GM19035 (cell line): Measurements from ENCODE around the gene DLG2.

ENCODE experiments used
- ATAC-seq: cut with Tn5 transposase; IDR thresholded peaks from one replicate; pipeline ENCODE4 v1.9.1; 2021; ENCODE audit not compliant: unreplicated experiment

Gene DLG2

DNA sequence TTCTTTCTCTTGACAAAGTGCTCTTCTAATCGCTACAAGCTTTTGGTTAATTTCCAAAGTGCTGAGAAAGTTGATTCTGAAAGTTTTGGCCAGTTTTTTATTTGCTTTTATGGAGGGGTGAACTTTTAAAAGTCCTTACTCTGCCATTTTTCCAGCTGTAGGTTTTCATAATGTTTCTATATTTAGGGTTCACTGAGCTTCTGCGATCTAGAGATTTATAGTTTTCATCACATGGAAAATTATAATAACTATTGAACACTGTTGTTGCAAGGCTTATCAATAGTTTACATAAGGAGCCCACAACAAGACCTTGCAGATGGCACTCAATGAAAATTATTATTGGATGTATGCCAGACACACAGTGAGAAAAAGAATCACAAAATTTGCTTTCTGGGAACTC is 55.1 kb downstream of the DLG2 start:
- ATAC-seq: no peak

DNA sequence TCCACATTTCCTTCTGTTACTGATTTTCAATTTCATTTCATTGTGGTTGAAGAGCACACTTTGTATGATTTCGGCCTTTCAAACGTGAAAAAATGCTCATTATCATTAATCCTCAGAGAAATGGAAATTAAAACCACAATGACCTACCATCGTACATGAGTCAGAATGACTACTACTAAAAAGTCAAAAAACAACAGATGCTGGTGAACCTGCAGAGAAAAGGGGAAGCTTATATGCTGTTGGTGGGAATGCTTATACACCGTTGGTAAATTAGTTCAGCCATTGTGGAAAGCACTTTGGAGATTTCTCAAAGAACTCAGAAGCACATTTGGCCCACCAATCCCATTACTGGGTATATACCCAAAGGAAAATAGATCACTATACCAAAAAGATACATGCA is 57.6 kb downstream of the DLG2 start:
- ATAC-seq: no peak

DNA sequence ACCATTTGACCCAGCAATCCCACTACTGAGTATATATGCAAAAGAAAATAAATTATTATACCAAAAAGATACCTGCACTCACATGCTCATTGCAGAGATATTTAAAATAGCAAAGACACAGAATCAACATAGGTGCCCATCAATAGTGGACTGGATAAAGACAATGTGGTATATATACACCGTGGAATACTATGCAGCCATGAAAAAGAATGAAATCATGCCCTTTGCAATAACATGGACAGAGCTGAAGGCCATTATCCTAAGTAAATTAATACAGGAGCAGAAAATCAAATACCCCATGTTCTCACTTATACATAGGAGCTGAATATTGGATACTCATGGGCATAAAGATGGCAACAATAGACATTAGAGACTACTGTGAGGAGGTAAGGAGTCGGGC is 68.7 kb downstream of the DLG2 start:
- no peak for ATAC-seq

DNA sequence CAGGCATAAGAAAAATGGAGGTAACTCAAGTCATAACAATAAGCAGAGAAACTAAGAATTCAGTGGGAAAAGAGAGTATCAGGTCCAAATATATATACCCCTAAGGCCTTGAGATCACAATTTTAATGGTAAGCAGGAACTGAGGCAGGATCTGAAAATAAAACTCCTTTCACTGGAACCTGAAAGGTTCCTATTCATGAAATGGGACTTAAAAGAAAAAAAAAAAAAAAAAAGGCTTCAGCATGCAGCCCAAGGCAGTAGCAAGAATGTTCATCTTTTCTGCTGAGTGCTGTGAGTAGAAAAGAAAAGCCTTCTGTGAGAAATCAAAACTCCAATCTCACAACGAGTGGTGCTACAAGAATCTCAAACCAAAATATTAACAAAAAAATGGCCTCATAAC is 75.3 kb downstream of the DLG2 start:
- no peak for ATAC-seq

DNA sequence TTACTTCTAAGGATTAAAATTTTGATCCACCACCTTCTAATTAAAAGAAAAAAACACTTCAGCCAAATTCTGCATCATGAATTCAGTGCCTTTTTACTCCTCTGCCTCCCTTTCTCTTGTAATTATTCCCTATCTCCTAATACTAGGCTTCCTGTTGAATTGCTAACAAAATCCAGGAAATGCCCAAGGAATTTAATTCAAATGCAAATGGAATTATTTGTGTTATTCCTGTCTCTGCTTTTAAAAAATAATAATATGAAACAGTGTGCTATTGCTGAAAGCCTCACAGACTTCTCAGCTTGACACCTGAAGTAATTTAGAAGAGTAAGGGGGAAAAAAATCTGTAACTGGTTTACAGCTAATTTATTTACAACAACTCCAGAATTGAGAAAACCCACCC is 85.5 kb downstream of the DLG2 start:
- no peak for ATAC-seq

DNA sequence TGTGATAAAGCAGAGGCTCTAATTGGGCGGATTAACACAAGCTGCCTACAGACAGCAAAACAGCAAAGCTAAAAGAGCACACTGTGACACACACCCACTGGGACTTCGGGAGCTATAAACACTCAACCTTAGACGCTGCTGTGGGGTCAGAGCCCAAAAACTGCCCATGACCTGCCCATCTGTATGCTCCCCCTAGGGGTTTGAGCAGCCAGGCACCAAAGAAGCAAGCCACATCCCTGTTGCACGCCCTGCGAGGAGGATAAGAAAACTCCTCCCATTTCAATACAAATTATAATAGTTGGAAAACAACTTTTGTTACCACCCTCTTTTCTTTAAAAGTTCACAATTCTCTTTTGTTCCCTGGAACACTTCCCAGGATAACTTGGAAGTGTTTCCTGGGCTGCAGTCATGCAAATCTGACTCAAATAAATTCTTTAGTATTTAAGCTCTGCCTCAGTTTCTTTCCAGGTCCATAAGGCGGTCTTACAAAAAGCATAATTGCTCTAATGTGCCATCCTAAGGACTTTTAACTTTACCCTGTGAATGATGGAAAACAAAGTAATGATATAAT is 86.4 kb downstream of the DLG2 start:
- no peak for ATAC-seq

DNA sequence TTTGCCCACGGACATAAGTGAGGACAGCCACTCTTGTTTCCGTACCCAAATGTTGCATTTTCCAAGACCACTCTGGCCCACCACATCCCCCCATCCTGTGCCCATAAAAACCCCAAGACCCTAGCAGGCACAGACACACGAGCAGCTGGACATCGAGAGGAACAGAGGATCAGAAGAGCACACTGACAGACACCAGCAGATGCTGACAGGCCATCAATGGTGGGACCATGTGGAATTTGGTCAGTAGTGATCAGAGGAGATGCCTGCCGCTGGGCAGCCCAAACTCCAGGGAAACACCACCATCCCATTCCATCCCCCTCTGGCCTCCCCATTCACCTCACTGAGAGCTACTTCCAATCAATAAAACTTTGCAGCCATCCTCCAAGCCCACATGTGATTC is 87.0 kb downstream of the DLG2 start:
- no peak for ATAC-seq

DNA sequence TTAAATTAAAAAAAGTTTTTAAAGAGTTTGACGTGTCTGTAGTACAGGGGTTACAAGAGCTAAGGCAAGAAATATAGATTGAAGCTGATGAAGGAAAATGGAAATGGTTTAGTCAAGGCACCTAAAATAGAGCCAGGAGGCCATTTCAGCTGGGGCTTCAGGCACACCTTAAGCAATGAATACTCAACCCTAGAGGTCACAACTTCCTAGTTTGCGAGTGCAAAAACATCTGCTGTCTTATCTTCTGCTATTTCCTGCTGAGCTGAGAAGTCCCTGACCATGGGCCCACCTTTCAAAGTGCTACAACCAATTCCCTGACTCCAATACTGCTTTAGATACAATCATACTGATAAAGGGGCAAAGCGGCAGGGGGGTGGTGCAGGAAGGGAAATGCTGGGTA is 87.4 kb downstream of the DLG2 start:
- ATAC-seq: no peak

DNA sequence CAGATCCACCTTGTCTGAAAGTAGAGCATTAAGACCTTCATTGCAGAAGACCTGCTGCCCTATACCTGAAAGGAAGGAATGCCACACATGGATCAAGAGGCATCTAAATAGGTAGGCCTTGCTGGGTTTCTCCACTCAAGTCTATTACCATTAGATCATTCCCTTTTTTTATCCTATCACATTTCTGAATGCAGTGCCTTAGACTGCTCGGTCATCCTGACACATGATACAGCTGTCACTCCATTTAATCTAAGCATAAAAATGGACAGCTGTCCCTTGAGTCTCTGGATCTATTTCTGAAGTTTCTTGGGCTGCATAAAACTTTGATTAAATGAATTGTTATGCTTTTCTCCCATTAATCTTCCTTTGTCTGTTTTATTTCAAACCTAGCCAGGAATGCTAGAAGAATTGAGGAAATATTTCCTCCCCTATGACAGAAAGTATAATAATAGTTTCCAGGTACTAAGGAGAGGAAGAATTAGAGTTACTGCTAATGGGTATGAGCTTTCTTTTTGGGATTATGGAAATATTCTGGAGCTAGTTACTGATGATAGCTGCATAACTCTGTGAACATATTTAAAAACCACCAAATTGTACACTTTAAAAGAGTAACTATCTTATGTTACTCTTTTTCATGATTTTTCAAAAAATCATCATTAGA is 88.0 kb downstream of the DLG2 start:
- ATAC-seq: no peak

DNA sequence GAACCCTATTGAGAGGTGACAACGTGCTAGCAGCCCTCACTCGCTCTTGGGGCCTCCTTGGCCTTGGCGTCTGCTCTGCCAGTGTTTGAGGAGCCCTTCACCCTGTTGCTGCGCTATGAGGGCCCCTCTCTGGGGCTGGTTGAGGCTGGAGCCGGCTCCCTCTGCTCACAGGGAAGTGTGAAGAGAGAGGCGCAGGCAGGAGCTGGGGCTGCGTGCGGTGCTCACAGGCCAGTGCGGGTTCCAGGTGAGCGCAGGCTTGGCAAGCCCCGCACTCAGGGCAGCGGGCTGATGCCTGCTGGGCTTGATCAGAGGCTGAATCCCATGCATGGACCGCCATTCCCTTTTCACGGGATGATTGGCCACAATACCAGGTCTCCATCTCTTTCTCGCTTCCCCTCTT is 90.7 kb downstream of the DLG2 start:
- no peak for ATAC-seq

DNA sequence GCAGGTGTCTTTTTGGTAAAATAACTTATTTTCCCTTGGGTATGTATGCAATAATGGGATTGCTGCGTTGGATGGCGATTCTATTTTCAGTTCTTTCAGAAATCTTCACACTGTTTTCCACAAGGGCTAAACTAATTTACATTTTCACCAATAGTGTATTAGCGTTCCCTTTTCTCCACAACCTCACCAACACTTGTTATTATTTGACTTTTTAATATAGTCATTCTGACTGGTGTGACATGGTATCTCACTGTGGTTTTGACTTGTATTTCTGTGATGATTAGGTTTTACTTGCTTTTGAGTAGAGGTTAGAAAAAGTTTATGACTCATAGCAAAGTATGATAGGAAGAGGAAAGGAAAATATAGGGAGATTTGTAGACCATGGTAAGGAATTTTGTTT is 92.3 kb downstream of the DLG2 start:
- ATAC-seq: no peak

DNA sequence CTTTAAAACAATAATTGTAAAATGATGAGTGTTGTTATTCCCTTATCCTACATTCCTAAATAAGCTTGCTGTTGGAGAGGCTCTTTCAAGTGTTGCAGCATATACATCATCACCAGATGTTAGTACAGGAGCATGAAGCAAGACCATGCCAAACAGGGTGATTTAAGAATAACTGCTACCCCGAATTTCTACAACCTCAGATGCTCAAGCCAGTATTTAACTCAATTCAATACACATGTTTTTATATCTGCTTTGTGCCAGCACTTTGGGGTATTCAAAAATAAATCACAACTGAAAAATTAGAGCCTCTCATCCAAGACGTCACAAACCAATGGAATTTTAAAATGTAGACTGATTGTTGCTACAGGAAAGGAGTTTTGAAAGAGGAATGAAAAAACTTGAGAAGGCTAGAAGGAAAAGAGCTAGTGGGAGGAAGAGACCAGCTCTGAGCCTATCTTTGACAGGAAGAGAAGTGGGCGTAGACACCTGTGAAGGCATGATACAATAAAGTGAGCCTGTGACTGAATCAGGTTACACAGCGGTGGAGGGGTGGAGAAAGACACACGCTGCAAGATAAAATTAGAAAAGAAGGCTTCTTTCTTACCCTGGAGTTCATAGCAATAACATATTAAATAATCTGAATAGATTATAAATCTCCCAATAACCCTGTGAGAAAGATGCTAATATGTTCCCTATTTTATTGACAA is 95.8 kb downstream of the DLG2 start:
- ATAC-seq: no peak

DNA sequence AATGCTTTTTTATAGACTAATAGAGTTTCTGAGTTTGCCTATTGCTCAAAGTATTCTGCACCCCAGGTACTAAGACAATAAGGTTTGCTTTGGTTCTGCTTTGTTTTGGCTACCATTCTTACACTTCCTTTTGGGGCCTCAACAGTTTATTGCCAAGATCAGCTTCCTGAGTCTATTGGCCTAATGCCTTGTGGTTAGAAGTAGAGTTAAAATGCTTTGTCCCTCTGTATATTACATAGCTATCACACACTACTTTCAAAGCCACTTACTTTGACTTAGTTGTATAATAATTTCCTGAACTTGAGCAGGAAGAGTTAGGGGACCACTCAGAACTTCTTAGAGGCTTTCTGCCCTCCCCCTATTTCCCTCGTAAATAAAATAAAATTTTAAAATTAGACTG is 96.5 kb downstream of the DLG2 start:
- no peak for ATAC-seq

DNA sequence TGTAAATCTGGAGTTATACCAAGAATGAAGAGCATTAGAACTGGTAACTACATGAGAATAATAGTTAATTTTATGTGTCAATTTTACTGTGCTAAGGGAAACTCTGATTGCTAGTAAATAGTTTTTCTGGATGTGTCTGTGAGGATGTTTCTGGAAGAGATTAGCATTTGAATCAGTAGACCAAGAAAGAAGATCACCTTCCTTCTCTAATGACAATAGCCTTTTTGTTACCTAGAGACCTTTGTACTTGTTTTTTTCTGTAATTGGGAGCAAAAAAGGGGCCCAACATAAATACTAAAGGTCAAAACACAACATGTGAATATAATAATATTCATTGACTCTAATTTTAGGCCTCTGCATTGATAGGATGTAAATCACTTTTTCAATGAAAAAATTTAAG is 100.6 kb downstream of the DLG2 start:
- ATAC-seq: no peak

DNA sequence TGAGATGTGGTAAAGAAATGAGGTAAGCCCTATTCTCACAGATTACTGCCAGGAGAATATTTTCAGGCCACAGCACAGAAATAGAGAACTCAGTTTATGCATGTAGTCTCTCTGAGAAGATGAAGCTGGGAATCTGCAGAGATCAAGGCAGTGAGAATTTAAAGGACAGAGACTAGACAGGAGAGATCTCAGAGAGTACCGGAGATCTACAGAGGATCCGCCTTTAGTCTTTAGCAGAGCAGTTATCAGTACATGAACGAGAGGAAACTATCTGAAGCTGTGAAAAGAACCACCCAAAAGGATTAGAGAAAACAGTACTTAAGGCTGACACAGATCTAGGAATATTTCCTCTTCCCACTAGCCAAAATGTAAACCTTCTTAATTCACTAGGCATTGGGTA is 101.5 kb downstream of the DLG2 start:
- no peak for ATAC-seq

DNA sequence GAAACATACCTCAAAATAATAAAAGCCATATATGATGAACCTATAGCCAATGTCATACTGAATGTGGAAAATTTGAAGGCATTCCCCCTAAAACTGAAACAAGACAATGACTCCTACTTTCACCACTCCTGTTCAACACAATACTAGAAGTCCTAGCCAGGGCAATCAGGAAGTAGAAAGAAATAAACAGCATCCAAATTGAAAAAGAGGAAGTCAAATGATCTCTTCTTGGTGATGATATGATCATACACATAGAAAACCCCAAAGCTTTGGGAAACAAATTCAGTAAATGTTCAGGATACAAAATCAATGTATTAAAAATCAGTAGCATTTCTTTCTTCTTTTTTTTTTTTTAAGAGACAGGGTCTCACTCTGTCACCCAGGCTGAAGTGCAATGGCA is 109.9 kb downstream of the DLG2 start:
- ATAC-seq: no peak

DNA sequence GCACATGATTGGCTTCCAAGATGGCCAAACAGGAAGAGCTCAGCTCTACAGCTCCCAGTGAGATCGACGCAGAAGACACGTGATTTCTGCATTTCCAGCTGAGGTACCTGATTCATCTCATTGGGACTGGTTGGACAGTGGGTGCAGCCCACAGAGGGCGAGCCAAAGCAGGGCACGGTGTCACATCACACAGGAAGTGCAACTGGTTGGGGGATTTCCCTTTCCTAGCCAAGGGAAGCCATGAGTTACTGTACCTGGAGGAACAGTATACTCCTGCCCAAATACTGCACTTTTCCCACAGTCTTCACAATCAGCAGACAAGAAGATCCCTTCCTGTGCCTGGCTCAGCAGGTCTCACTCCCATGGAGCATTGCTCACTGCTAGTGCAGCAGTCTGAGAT is 131.2 kb downstream of the DLG2 start:
- no peak for ATAC-seq

DNA sequence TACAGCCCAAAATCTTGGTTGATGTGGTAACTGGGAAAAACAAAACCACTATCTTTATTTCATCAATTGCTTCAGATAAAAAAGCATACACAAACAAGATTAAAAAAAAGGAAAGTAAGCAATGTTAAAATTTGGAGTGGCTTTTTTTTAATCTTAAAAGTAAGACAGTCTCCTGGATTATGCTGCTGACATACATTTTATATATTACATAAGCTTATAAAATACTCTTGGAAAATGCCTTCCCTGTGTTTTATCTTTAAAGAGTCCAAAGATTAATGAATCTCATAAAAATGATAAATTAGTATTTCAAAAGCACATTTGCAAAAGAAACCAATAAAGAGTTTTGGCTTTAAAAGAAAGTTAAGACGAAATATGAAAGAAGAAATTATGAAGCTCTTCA is 132.7 kb downstream of the DLG2 start:
- ATAC-seq: no peak

DNA sequence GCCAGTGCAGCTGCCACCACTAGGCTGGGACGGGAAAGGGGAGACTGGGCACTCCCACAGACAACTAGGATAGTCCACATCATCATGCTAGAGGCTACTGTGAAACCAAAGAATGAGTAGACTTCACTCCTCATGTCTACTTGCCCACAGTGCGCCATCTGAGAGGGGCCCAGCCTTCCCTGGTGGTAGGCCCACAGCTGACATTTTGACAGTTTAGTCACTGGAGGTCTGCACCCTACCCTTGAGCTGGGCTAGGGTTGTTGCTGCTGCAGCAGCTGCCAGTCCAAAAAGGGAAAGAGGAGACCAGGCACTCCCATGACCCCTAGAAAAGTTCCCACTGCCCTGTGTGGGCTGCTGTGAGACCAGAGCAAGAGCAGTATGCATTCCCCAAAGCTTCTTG is 141.2 kb downstream of the DLG2 start:
- ATAC-seq: no peak

DNA sequence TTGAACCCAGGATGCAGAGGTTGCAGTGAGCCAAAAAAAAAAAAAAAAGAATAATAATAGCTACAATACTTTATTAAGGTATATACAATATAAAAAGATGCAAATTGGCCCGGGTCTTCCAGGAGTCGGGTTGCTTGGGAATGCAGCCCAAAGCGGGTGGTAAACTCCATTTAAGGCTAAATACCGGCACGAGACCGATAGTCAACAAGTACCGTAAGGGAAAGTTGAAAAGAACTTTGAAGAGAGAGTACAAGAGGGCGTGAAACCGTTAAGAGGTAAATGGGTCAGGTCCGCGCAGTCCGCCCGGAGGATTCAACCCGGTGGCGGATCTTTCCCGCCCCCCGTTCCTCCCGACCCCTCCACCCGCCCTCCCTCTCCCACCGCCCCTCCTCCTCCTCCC is 143.3 kb downstream of the DLG2 start:
- no peak for ATAC-seq

DNA sequence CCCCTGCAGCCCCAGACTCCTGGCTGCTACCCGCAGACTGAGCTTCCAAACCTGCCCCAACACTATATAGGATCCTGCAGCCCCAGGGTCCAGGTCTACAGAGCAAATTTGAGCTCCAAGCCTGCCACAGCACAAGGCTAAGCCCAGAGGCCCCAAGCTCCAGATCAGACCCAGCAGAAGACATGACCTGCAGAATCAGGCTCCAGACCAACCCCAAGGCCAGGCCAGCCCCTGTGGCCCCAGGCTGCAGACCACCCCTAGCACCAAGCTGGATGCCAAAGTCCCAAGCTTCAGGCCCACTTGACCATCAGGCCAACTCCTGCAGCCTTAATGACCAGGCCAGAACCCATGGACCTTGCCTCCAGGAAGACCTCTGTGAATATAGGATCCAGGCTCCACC is 145.3 kb downstream of the DLG2 start:
- no peak for ATAC-seq

DNA sequence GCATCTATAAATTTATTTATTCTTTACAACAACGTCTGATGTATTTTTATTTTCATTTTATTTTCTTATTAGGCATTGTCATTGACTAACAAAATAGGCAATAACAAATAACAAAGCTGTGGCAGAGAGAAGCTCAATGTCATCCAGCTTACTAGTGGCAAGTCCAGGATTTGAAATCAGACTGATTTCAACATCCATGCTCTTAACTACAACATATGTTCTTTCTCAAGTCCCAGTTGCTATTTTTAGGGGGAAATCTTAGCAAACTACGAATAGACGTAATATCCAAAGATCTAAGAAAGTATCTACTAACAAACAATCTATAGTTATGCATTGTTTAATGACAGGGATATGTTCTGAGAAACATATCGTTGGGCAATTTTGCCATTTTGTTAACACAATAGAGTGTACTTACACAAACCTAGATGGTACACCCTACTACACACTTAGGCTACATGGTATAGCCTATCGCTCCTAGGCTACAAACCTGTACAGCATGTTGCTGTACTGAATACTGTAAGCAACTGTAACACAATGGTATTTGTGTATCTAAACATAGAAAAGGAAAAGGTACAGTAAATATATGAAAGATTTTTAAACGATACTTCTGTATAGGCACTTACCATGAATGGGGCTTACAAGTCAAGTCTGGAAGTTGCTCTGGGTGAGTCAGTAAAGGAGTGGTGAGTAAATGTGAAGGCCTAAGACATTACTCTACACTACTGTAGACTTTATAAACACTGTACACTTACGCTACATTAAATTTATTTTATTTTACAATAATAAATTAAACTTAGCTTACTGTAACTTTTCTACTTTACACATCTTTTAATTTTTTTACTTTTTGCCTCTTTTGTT is 151.3 kb downstream of the DLG2 start:
- no peak for ATAC-seq
